GM18951 (cell line): ENCODE results near the gene RILPL1.

Source experiments
- POLR2A ChIP-seq: IDR thresholded peaks from 4 replicates; pipeline ENCODE4 v1.6.1; 2011; ENCODE audit warnings: mild to moderate bottlenecking; ENCODE audit not compliant: insufficient read length, insufficient read depth; ENCODE audit errors: extremely low read depth
- in situ Hi-C: fragments of 300-500 bp; cut with MboI; formaldehyde crosslinking; loops from one replicate; pipeline ENCODE4 v1.12.0; 2022; ENCODE audit warnings: low sequenced_read_pairs, mixed read lengths, inconsistent platforms; ENCODE audit not compliant: unreplicated experiment

RILPL1 gene

DNA sequence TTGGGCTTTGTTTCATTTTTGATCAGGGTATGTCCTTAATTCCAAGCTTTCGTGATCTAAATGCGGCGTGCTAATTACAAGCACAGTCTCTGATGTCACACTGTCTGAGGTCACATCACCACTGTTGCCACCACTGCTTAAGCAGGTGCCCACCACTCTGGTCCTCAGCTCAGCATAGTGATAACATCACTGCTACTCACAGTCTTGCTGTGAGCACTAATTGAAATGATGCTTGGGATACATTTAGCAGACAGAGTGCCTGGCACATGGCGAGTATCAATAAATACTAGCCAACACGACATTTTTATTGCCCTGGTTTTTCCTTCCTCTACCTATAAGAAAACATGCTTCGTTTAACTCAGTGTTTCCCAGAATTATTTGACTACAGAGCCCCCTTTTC is 104.9 kb downstream of the RILPL1 start:
- no peak for TF ChIP-seq POLR2A
- in situ Hi-C loops = no loop called here

GRCh38 chr12:123427036-123427769 is 106.3 kb downstream of the RILPL1 start:
- in situ Hi-C loops = no loop called here
- no peak for TF ChIP-seq POLR2A

DNA sequence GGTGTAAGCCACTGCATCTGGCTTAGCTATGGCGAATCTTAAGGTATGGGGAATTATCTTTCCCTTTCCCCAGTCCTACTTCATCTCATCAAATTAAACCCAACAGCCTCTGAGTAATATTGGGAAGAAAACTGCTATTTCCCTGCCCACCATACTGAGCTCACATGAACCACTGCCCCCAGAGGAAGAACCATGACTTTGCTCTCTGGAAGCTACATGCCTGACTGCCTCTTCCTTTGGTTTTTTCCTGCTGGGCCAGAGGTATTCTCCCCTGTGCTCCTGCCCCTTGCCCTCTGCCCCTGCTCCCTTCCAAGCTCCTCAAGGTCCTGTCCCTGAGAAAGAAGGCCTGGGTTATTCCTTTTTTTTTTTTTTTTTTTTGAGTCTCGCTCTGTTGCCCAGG is 112.2 kb downstream of the RILPL1 start:
- in situ Hi-C loops = no loop called here

More for the DNA sequence above, 112.2 kb downstream of the RILPL1 start:
- TF ChIP-seq POLR2A = no peak
